Neural crest cell (in vitro differentiated cells): ENCODE results near the gene ABHD17B. TPM values are rescaled to one million over a fixed set of nuclear protein-coding genes. Genes with fewer than 3 reads are reported as not detected.

ENCODE experiments used
- DNase-seq: peaks from one replicate; pipeline ENCODE4 v3.0.0; 2021; ENCODE audit warnings: low read depth, mixed read lengths, low spot score
- H3K27ac Mint-ChIP-seq: one replicate; pipeline ENCODE4 v1.8.0; 2021; ENCODE audit warnings: mild to moderate bottlenecking, mixed read lengths; ENCODE audit not compliant: unreplicated experiment
- H3K27me3 Mint-ChIP-seq: 2 replicates; pipeline ENCODE4 v1.8.0; 2021; ENCODE audit warnings: low read depth, mild to moderate bottlenecking, mixed read lengths
- H3K36me3 Mint-ChIP-seq: 2 replicates; pipeline ENCODE4 v1.8.0; 2021; ENCODE audit warnings: low read depth, mild to moderate bottlenecking, mixed read lengths
- H3K4me1 Mint-ChIP-seq: 2 replicates; pipeline ENCODE4 v1.8.0; 2021; ENCODE audit warnings: mixed read lengths
- H3K4me3 Mint-ChIP-seq: one replicate; pipeline ENCODE4 v1.8.0; 2021; ENCODE audit warnings: mild to moderate bottlenecking, mixed read lengths
- H3K9me3 Mint-ChIP-seq: 2 replicates; pipeline ENCODE4 v1.8.0; 2021; ENCODE audit warnings: mixed read lengths
- total RNA-seq: library from RNA; stranded (reverse); gene quantifications from 2 replicates; pipeline ENCODE4 v1.2.1, GENCODE V29; 2021
- TF ChIP-seq, protein P1 (sequence below): fragments of 200-600 bp; sonication (generic); conservative IDR thresholded peaks from 2 replicates; pipeline ENCODE4 v1.5.0; 2021; ENCODE audit warnings: antibody characterized with exemption, mild to moderate bottlenecking

The ABHD17B gene
- total RNA-seq, 1 donor from 2014 or later = 42.1 TPM

- H3K27me3 Mint-ChIP-seq = no peaks in the 10 kb centered on the region
- H3K4me3 Mint-ChIP-seq = no peak overlapping the region
- DNase-seq = no peak
- peaks cover 8% of the 10 kb centered on the region for H3K36me3 Mint-ChIP-seq
- TF ChIP-seq, protein P1, sequence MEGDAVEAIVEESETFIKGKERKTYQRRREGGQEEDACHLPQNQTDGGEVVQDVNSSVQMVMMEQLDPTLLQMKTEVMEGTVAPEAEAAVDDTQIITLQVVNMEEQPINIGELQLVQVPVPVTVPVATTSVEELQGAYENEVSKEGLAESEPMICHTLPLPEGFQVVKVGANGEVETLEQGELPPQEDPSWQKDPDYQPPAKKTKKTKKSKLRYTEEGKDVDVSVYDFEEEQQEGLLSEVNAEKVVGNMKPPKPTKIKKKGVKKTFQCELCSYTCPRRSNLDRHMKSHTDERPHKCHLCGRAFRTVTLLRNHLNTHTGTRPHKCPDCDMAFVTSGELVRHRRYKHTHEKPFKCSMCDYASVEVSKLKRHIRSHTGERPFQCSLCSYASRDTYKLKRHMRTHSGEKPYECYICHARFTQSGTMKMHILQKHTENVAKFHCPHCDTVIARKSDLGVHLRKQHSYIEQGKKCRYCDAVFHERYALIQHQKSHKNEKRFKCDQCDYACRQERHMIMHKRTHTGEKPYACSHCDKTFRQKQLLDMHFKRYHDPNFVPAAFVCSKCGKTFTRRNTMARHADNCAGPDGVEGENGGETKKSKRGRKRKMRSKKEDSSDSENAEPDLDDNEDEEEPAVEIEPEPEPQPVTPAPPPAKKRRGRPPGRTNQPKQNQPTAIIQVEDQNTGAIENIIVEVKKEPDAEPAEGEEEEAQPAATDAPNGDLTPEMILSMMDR = no peak
- peaks cover 10% of the 10 kb centered on the region for H3K9me3 Mint-ChIP-seq
- H3K4me1 Mint-ChIP-seq = peaks cover 11% of the 10 kb centered on the region
- H3K27ac Mint-ChIP-seq = no peak overlapping the region
Observed at GRCh38 chr9:71830153-71830552, 80.8 kb downstream of the ABHD17B start.

GRCh38 chr9:71826279-71826678 is 84.7 kb downstream of the ABHD17B start:
- TF ChIP-seq, protein P1 = no peak
- Mint-ChIP-seq H3K9me3 (no peaks in the 10 kb centered on the region), H3K36me3 (no peaks in the 10 kb centered on the region), H3K27ac (no peak overlapping the region), H3K27me3 (no peaks in the 10 kb centered on the region), H3K4me1 (peaks cover 11% of the 10 kb centered on the region), H3K4me3 (no peak overlapping the region)
- no peak for DNase-seq

- TF ChIP-seq, protein P1 = no peak
- H3K4me3 Mint-ChIP-seq = no peak overlapping the region
- no peaks in the 10 kb centered on the region for H3K36me3 Mint-ChIP-seq
- no peaks in the 10 kb centered on the region for H3K9me3 Mint-ChIP-seq
- no peak overlapping the region for H3K27ac Mint-ChIP-seq
- no peak for DNase-seq
- H3K27me3 Mint-ChIP-seq = no peaks in the 10 kb centered on the region
- peaks cover 5% of the 10 kb centered on the region for H3K4me1 Mint-ChIP-seq
Observed at GRCh38 chr9:71824257-71824656, 86.7 kb downstream of the ABHD17B start.

- no peaks in the 10 kb centered on the region for H3K4me1 Mint-ChIP-seq
- no peak for DNase-seq
- no peaks in the 10 kb centered on the region for H3K9me3 Mint-ChIP-seq
- H3K27ac Mint-ChIP-seq = no peak overlapping the region
- no peaks in the 10 kb centered on the region for H3K27me3 Mint-ChIP-seq
- no peaks in the 10 kb centered on the region for H3K36me3 Mint-ChIP-seq
- TF ChIP-seq, protein P1 = no peak
- no peak overlapping the region for H3K4me3 Mint-ChIP-seq
Observed at GRCh38 chr9:71822935-71823334, 88.1 kb downstream of the ABHD17B start.

GRCh38 chr9:71822456-71822855 is 88.5 kb downstream of the ABHD17B start:
- Mint-ChIP-seq H3K9me3 (no peaks in the 10 kb centered on the region), H3K27me3 (no peaks in the 10 kb centered on the region), H3K27ac (no peak overlapping the region), H3K36me3 (no peaks in the 10 kb centered on the region), H3K4me3 (no peak overlapping the region), H3K4me1 (peaks cover under 1% of the 10 kb centered on the region)
- no peak for DNase-seq
- TF ChIP-seq, protein P1 = no peak

GRCh38 chr9:71821405-71821804 is 89.6 kb downstream of the ABHD17B start:
- Mint-ChIP-seq H3K4me1 (peaks cover 8% of the 10 kb centered on the region), H3K36me3 (no peaks in the 10 kb centered on the region), H3K4me3 (no peak overlapping the region), H3K27ac (no peak overlapping the region), H3K27me3 (no peaks in the 10 kb centered on the region), H3K9me3 (no peaks in the 10 kb centered on the region)
- no peak for DNase-seq
- TF ChIP-seq, protein P1 = no peak
